D721Med (cell line): ENCODE data around the gene FAM234B.

Experiments used
- DNase-seq: peaks from one replicate; pipeline ENCODE4 v3.0.0; 2011; ENCODE audit warnings: low spot score; ENCODE audit not compliant: insufficient read length
- FAIRE-seq: peaks from 2 replicates; lab custom pipeline; 2011; peaks lifted over from hg19 to GRCh38; lab: Jason Lieb, UNC
- TF ChIP-seq, protein P1 (sequence below): IDR thresholded peaks from 2 replicates; pipeline ENCODE4 v1.5.1; 2012; ENCODE audit warnings: mild to moderate bottlenecking, control low read depth; ENCODE audit not compliant: insufficient read depth; ENCODE audit errors: missing control alignments

The FAM234B gene

DNA sequence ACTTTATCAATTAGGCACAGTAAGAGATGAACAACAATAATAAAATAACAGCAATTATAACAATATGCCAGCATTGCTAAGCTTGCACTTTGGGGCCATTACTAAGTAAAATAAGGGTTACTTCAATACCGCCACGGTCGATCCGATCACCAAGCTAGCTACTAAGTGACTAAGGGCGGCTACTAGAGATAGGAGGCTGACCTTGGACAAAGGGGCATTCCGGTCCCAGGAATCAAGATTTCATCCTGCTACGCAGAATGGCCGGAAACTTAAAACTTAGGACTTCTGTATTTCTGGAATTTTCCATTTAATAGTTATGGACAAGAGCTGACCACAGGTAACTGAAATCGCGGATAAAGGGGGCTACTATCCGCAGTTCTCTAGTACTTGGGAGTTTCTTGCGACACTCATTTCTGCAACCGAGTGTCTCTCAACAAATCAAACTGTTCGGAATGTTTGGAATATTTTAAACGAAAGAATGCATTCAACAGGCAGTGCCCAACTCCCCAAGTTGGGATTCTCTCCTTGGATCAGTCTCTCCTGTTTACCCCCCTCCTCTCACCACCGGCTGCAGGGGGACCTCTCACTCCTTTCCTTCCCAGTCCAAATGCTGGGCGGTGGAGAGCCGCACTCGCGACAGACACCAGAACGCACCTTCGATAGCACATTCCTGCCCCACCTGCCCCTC lies 44.8 kb upstream of the FAM234B start:
- no peak for FAIRE-seq
- TF ChIP-seq, protein P1, sequence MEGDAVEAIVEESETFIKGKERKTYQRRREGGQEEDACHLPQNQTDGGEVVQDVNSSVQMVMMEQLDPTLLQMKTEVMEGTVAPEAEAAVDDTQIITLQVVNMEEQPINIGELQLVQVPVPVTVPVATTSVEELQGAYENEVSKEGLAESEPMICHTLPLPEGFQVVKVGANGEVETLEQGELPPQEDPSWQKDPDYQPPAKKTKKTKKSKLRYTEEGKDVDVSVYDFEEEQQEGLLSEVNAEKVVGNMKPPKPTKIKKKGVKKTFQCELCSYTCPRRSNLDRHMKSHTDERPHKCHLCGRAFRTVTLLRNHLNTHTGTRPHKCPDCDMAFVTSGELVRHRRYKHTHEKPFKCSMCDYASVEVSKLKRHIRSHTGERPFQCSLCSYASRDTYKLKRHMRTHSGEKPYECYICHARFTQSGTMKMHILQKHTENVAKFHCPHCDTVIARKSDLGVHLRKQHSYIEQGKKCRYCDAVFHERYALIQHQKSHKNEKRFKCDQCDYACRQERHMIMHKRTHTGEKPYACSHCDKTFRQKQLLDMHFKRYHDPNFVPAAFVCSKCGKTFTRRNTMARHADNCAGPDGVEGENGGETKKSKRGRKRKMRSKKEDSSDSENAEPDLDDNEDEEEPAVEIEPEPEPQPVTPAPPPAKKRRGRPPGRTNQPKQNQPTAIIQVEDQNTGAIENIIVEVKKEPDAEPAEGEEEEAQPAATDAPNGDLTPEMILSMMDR: no peak
- no peak for DNase-seq

DNA sequence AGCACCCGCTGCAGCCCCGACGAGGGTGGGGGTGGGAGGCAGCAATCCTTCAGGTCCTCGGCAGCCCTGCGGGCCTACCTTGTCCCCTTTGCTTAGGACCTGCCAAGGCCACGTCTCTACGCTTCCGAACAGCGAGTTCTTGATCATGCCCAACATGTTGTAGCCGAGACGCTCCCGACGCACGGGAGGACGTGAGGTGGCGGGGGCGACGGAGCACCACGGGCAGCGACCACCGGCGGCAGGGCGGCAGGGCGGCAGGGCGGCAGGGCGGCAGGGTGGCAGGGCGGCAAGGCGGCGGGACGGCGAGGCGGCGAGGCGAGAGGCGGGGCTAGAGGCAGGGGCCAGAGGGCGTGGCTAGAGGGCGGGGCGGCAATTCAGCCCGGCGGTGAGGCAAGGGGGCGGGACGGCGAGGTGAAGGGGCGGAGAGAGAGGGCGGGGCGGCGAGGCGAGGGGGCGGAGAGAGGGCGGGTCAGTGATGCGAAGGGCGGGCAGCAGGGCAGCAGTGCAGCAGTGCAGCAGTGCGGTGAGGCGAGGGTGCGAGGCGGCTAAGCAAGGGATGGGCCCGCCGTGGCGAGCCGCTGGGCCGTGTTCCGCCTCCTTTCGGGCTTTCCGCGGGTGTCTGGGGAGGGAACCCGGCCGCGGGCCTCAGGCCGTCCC lies 44.1 kb upstream of the FAM234B start, which contains the start of gene HEBP1:
Gene HEBP1, minus strand, starts transcription at position 307 of the 657 bp plus-strand sequence. Its CDS starts 151 bp downstream, at position 156.
- DNase-seq: peak; percentile 76
- no peak for FAIRE-seq
- TF ChIP-seq, protein P1: no peak

DNA sequence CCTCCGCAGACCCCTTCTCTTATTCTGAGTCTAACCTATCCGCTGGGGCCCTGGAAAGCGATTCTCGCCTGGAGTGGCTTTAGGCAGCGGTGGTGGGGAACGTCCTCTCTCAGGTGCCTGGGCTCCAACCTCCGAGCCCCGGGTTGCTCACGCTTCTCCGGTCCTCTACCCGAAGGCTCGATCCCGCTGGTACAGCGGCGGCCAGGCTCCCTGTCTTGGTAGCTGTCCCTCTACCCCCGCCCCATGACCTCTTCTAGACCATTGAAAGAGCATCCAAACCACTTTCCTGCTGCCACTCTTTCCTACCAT lies 43.6 kb upstream of the FAM234B start:
- DNase-seq: no peak
- FAIRE-seq: no peak
- TF ChIP-seq, protein P1: no peak

DNA sequence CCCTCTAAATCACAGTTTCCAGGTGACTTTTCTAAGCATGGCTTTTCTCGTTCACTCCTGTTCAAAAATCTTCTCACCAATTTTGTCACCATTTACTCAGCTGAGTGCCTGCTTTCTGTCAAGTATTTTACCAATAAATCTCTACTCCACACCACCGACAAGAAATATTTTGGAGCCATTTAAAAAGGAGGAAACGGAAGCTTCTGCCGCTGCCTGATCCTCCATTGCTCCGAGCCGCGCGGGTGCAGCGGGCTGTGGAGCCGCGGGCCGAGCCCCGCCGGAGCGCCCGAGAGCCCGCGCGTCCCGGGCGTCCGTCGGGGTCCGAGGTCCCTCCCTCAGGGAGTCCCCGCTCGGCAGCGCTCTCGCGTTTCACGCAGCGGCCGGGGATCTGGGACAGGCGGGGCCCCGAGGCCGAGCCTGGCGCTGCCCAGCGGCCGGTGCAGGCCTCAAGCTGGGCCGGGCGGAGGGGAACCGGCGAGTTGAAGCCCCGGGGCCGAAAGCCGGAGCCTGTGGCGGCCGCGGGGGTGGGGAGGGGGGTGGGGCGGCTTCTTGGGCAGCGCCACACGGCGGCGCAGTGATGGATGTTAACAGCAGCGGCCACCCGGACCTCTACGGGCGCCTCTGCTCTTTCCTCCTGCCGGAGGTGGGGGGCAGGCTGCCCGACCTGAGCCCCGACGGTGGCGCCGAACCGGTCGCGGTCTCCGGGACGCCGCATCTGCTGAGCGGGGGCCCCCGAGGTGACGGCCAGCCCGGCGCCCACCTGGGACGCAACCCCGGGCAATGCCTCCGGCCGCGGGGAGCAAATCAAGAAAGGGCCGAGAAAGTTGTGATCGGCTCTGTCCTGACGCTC lies 43.0 kb upstream of the FAM234B start:
- TF ChIP-seq, protein P1: no peak
- FAIRE-seq (no peak), DNase-seq (peak; percentile 61)

DNA sequence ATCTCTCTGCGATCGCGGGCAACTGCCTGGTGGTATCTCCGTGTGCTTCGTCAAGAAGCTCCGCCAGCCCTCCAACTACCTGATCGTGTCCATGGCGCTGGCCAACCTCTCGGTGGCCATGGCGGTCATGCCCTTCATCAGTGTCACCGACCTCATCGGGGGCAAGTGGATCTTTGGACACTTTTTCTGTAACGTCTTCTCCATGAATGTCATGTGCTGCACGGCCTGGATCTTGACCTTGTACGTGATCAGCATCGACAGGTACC lies 42.5 kb upstream of the FAM234B start:
- no peak for DNase-seq
- no peak for FAIRE-seq
- TF ChIP-seq, protein P1: no peak

DNA sequence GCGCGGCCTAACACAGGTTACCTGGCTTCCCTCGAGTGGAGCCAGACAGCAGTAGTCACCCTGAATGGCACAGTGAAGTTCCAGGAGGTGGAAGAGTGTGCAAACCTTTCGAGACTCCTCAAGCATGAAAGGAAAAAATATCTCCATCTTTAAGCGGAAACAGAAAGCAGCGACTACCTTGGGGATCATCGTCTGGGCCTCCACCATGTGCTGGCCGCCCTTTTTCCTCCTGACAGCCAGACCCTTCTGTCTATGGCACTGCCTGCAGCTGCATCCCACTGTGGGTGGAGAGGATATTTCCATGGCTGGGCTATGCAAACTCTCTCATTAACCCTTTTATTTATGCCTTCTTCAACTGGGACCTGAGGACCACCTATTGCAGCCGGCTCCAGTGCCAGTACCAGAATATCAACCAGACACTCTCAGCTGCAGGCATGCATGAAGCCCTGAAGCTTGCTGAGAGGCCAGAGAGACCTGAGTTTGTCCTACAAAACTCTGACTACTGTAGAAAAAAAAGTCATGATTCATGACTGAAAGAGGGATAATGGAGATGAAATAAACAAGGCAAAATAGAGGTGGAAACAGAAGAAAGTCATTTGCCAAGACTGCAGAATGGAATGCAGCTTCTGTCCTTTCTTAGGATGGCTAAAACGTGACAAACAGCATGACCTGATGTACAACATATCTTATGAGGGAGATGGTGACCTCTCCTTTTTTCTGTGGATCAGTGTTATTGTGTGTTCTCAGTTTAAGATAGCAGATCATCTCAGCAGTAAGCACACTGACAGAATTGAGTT lies 41.7 kb upstream of the FAM234B start:
- DNase-seq (no peak), FAIRE-seq (no peak)
- TF ChIP-seq, protein P1: no peak
